Esophagus squamous epithelium (tissue), 5 donors: ENCODE data around the gene GAD2. TPM values are rescaled to one million over a fixed set of nuclear protein-coding genes. Genes with fewer than 3 reads are reported as not detected.
"Not testable (repeated sequence)": the region's sequence is repeated elsewhere in the genome, so short reads cannot be mapped to it uniquely, and the experiment has no call there.

Experiments
- DNase-seq: peaks from one replicate; lab custom pipeline; 2025; lab: John Stamatoyannopoulos, UW
- H3K27ac ChIP-seq, 4 donors: fragments of 200-600 bp; sonication (generic); one replicate each; pipeline ENCODE4 v1.5.1; 2016 to 2019; ENCODE audit warnings: mild to moderate bottlenecking in 1 of 4
- H3K27me3 ChIP-seq, 4 donors: fragments of 200-600 bp; sonication (generic); 1 replicate in 3 of 4; 2 replicates in 1 of 4; pipeline versions ENCODE4 v1.5.1 to v1.6.0; 2017 to 2021; ENCODE audit warnings: antibody characterized with exemption in 1 of 4
- H3K36me3 ChIP-seq, 3 donors: fragments of 200-600 bp; sonication (generic); one replicate each; pipeline ENCODE4 v1.5.1; 2016 to 2019
- H3K4me1 ChIP-seq, 3 donors: fragments of 200-600 bp; sonication (generic); one replicate each; pipeline ENCODE4 v1.5.1; 2017 to 2019
- H3K4me3 ChIP-seq, 4 donors: fragments of 200-600 bp; sonication (generic); 1 replicate in 3 of 4; 2 replicates in 1 of 4; pipeline ENCODE4 v1.5.1; 2016 to 2019; ENCODE audit warnings: mild to moderate bottlenecking in 2 of 4, moderate library complexity in 1 of 4
- H3K9me3 ChIP-seq, 3 donors: fragments of 200-600 bp; sonication (generic); one replicate each; pipeline ENCODE4 v1.5.1; 2016 to 2019
- POLR2A ChIP-seq, 4 donors: fragments of 450-650 bp; IDR thresholded peaks; one replicate each; pipeline ENCODE4 v1.6.1; 2017; ENCODE audit warnings: antibody characterized with exemption in 4 of 4, mild to moderate bottlenecking in 4 of 4, moderate library complexity in 3 of 4
- WGBS, 2 donors: methylation state at CpG; one replicate each; pipeline ENCODE4 v1.1.5; 2018; 5-methylcytosine and 5-hydroxymethylcytosine counted together
- intact Hi-C: fragments of 100-400 bp; cut with DNase I; formaldehyde crosslinking; loops from one replicate; pipeline ENCODE4 v1.15.0; 2022
- total RNA-seq, 4 donors: library from RNA; depleted of rRNA; stranded (reverse); fragments of >200 nt; gene quantifications; one replicate each; pipeline ENCODE4 v1.1.0, GENCODE V29; 2016
- TF ChIP-seq, protein P1 (sequence below), 6 experiments: fragments of 450-650 bp in 4 of 6; fragments of 200-600 bp in 2 of 6; sonication (generic) in 2 of 6; IDR thresholded peaks; one replicate each; pipeline ENCODE4 v1.5.1; 2016 to 2019; ENCODE audit warnings: antibody characterized with exemption in 6 of 6, mild to moderate bottlenecking in 4 of 6, moderate library complexity in 4 of 6
- donor health status: DM: yes; HTN: yes; CAD: no.

The GAD2 gene
- total RNA-seq, 4 donors from 2014 or later, result not detected

DNA sequence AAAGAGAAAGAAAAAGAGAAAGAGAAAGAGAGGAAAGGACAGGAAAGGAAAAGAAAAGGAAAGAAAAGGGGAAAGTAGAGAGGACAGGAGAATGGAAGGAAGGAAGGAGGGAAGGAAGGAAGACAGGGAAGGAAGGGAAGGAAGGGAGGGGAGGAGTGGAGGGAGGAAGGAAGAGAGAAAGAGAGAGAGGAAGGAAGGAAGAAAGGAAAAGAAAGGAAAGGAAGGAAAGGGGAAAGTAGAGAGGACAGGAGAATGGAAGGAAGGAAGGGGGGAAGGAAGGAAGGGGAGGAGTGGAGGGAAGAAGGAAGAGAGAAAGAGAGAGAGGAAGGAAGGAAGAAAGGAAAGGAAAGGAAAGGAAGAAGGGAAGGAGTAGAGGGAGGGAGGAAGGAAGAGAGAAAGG lies 125.1 kb downstream of the GAD2 start:
- H3K27ac ChIP-seq, result no peak overlapping the region
- no peak overlapping the region for H3K4me3 ChIP-seq
- TF ChIP-seq, protein P1, sequence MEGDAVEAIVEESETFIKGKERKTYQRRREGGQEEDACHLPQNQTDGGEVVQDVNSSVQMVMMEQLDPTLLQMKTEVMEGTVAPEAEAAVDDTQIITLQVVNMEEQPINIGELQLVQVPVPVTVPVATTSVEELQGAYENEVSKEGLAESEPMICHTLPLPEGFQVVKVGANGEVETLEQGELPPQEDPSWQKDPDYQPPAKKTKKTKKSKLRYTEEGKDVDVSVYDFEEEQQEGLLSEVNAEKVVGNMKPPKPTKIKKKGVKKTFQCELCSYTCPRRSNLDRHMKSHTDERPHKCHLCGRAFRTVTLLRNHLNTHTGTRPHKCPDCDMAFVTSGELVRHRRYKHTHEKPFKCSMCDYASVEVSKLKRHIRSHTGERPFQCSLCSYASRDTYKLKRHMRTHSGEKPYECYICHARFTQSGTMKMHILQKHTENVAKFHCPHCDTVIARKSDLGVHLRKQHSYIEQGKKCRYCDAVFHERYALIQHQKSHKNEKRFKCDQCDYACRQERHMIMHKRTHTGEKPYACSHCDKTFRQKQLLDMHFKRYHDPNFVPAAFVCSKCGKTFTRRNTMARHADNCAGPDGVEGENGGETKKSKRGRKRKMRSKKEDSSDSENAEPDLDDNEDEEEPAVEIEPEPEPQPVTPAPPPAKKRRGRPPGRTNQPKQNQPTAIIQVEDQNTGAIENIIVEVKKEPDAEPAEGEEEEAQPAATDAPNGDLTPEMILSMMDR (IDR thresholded peaks at IDR 0.05), result no peak
- TF ChIP-seq POLR2A (IDR thresholded peaks at IDR 0.05), result no peak
- DNase-seq, result no peak
- no peaks in the 10 kb centered on the region for H3K36me3 ChIP-seq
- H3K4me1 ChIP-seq, result no peaks in the 10 kb centered on the region
- H3K27me3 ChIP-seq, result no peaks in the 10 kb centered on the region
- no peaks in the 10 kb centered on the region for H3K9me3 ChIP-seq
- intact Hi-C loops, result no loop called here

- not testable (repeated sequence) for DNase-seq
These were observed 132.3 kb downstream of the GAD2 start for GRCh38 chr10:26348821-26349417.

More at GRCh38 chr10:26348821-26349417, 132.3 kb downstream of the GAD2 start:
- H3K4me1 ChIP-seq, H3K9me3 ChIP-seq, H3K4me3 ChIP-seq, H3K36me3 ChIP-seq, H3K27ac ChIP-seq, intact Hi-C loops, H3K27me3 ChIP-seq: not testable (repeated sequence)
- WGBS, 2 donors, result 61 to 68% methylated on average over 9 of the region's 9 CpGs

Other genes starting within 250 kb of the GAD2 start
- 1 to 10 TPM in 3 of 4 donors, under 1 TPM in 1; 0.45 to 5.5 (median 1.7) TPM for gene APBB1IP, start 221.6 kb downstream of the GAD2 start, total RNA-seq